HG02759 (cell line): Measurements from ENCODE around the gene GJB4.

Source experiments
- ATAC-seq: cut with Tn5 transposase; IDR thresholded peaks from one replicate; pipeline ENCODE4 v1.9.1; 2021; ENCODE audit warnings: mild to moderate bottlenecking, moderate library complexity; ENCODE audit not compliant: unreplicated experiment

GJB4 gene

GRCh38 chr1:34777519-34778321, 18.2 kb downstream of the GJB4 start:
- ATAC-seq: no peak

- no peak for ATAC-seq
Observed at GRCh38 chr1:34778381-34778780, 18.8 kb downstream of the GJB4 start.

GRCh38 chr1:34779005-34779404, 19.5 kb downstream of the GJB4 start:
- ATAC-seq: no peak

- ATAC-seq: no peak
Observed at GRCh38 chr1:34779526-34779925, 20.0 kb downstream of the GJB4 start.

GRCh38 chr1:34779962-34780361, 20.4 kb downstream of the GJB4 start:
- no peak for ATAC-seq

- no peak for ATAC-seq
Observed at GRCh38 chr1:34780528-34780927, 21.0 kb downstream of the GJB4 start.

- ATAC-seq: no peak
Observed at GRCh38 chr1:34781071-34781843, 21.7 kb downstream of the GJB4 start, which contains the start of gene GJB3. TSS of gene GJB3 (plus strand) at chr1:34781214. CDS start at chr1:34784763, 3,549 bp downstream.

- no peak for ATAC-seq
Observed at GRCh38 chr1:34781844-34782391, 22.4 kb downstream of the GJB4 start.

- no peak for ATAC-seq
Observed at GRCh38 chr1:34784751-34785221, 25.2 kb downstream of the GJB4 start.

- no peak for ATAC-seq
Observed at GRCh38 chr1:34785231-34785874, 25.8 kb downstream of the GJB4 start.

- ATAC-seq: no peak
Observed at GRCh38 chr1:34785875-34786470, 26.4 kb downstream of the GJB4 start.

- no peak for ATAC-seq
Observed at GRCh38 chr1:34786521-34787325, 27.2 kb downstream of the GJB4 start.

- ATAC-seq: no peak
Observed at GRCh38 chr1:34787461-34788420, 28.2 kb downstream of the GJB4 start.

GRCh38 chr1:34790985-34791384, 31.4 kb downstream of the GJB4 start:
- ATAC-seq: no peak

- ATAC-seq: no peak
Observed at GRCh38 chr1:34792424-34792823, 32.9 kb downstream of the GJB4 start.

- no peak for ATAC-seq
Observed at GRCh38 chr1:34792868-34793727, 33.6 kb downstream of the GJB4 start, which contains the start of gene GJA4. TSS of gene GJA4 (plus strand) at chr1:34792999. CDS start at chr1:34794214, 1,215 bp downstream.

GRCh38 chr1:34794001-34794789, 34.7 kb downstream of the GJB4 start:
- no peak for ATAC-seq
